Testis (tissue), 3 donors: ENCODE measurements around the gene SPOCD1. TPM values are rescaled to one million over a fixed set of nuclear protein-coding genes. Genes with fewer than 3 reads are reported as not detected.

Experiments
- DNase-seq: peaks from one replicate; pipeline ENCODE4 v3.0.0-alpha.2; 2019
- H3K27ac ChIP-seq, 2 donors: fragments of 200-600 bp; sonication (generic); one replicate each; pipeline ENCODE4 v1.5.1; 2019
- H3K27me3 ChIP-seq: fragments of 200-600 bp; sonication (generic); one replicate; pipeline ENCODE4 v1.5.1; 2019
- H3K36me3 ChIP-seq: fragments of 200-600 bp; sonication (generic); one replicate; pipeline ENCODE4 v1.5.1; 2017; ENCODE audit warnings: low read depth; ENCODE audit errors: missing control alignments
- H3K4me1 ChIP-seq: fragments of 200-600 bp; sonication (generic); one replicate; pipeline ENCODE4 v1.5.1; 2019
- H3K4me3 ChIP-seq, 2 donors: fragments of 200-600 bp; sonication (generic); one replicate each; pipeline ENCODE4 v1.5.1; 2017 to 2019
- H3K9me3 ChIP-seq: fragments of 200-600 bp; sonication (generic); one replicate; pipeline ENCODE4 v1.5.1; 2017
- POLR2A ChIP-seq: fragments of 450-650 bp; IDR thresholded peaks from one replicate; pipeline ENCODE4 v1.6.1; 2017; ENCODE audit warnings: antibody characterized with exemption, mild to moderate bottlenecking, moderate library complexity
- WGBS, 2 donors: methylation state at CpG; one replicate each; pipeline ENCODE4 v1.1.5; 2018; 5-methylcytosine and 5-hydroxymethylcytosine counted together
- intact Hi-C: fragments of 100-400 bp; cut with DNase I; formaldehyde crosslinking; loops from one replicate; pipeline ENCODE4 v1.15.1; 2023; ENCODE audit warnings: low total_unique reads
- polyA plus RNA-seq: library from polyadenylated mRNA; stranded (reverse); fragments of 350-450 nt; fragmentation: Illumina TruSeq; extraction: RNeasy Lipid Tissue Mini Kit (QIAGEN cat#74804); gene quantifications from one replicate; pipeline ENCODE4 v1.2.3, GENCODE V29; 2014; ENCODE audit warnings: low read depth, low replicate concordance; ENCODE audit not compliant: insufficient read depth
- total RNA-seq, 2 donors: library from RNA; depleted of rRNA; stranded (reverse); fragments of >200 nt; gene quantifications; one replicate each; pipeline ENCODE4 v1.2.3, GENCODE V29; 2016
- TF ChIP-seq, protein P1 (sequence below), 3 experiments: fragments of 450-650 bp in 2 of 3; fragments of 200-600 bp in 1 of 3; sonication (generic) in 1 of 3; IDR thresholded peaks; one replicate each; pipeline ENCODE4 v1.5.1; 2016 to 2019; ENCODE audit warnings: antibody characterized with exemption in 3 of 3, mild to moderate bottlenecking in 2 of 3, moderate library complexity in 1 of 3

The SPOCD1 gene
- total and polyA plus RNA-seq, 3 donors from 2014 or later: 22.0 to 36.0 (median 32.0) TPM

DNA sequence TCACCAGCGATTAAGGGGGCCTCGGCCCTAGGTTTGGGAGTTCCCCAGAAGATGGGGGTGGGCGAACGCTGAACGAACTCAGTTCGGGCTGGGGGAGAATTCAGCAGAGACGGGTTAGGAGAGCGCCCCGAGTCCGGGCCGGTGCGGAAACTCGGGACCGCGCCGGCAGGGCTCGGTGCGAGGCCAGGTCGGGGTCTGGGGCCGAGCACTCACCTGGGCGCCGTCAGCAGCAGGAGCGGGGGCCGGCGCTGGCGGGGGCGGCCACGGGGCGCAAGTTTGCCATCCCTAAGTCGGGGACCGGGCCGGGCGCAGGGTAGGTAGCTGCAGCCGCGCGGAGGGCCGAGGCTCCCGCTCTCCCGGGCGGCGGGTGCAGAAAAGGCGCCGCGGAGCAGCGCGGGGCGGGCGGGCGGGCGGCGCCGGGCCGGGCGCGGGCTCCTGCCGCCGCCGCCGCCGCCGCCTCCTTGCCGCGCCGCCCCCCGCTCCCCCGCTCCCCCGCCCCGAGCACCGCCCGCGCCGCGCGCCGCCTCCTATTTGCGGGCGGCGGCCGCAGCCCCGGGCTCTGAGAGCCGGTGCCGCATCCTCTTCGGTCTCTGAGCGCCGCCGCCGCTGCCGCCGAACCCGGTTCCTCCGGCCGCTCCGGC is 52.0 kb downstream of the SPOCD1 start:
- Histone ChIP-seq H3K36me3 (no peaks in the 10 kb centered on the region), H3K27ac (no peak overlapping the region), H3K4me3 (peak overlapping the region; percentile 29 to 56), H3K27me3 (no peaks in the 10 kb centered on the region), H3K9me3 (no peaks in the 10 kb centered on the region), H3K4me1 (peaks cover 28% of the 10 kb centered on the region)
- DNase-seq: no peak
- TF ChIP-seq POLR2A: no peak
- TF ChIP-seq, protein P1, sequence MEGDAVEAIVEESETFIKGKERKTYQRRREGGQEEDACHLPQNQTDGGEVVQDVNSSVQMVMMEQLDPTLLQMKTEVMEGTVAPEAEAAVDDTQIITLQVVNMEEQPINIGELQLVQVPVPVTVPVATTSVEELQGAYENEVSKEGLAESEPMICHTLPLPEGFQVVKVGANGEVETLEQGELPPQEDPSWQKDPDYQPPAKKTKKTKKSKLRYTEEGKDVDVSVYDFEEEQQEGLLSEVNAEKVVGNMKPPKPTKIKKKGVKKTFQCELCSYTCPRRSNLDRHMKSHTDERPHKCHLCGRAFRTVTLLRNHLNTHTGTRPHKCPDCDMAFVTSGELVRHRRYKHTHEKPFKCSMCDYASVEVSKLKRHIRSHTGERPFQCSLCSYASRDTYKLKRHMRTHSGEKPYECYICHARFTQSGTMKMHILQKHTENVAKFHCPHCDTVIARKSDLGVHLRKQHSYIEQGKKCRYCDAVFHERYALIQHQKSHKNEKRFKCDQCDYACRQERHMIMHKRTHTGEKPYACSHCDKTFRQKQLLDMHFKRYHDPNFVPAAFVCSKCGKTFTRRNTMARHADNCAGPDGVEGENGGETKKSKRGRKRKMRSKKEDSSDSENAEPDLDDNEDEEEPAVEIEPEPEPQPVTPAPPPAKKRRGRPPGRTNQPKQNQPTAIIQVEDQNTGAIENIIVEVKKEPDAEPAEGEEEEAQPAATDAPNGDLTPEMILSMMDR (IDR thresholded peaks at IDR 0.05): no peak
- WGBS, 2 donors: 1 to 3% methylated on average over 13 to 58 of the region's 93 CpGs
- intact Hi-C loops: no loop called here

DNA sequence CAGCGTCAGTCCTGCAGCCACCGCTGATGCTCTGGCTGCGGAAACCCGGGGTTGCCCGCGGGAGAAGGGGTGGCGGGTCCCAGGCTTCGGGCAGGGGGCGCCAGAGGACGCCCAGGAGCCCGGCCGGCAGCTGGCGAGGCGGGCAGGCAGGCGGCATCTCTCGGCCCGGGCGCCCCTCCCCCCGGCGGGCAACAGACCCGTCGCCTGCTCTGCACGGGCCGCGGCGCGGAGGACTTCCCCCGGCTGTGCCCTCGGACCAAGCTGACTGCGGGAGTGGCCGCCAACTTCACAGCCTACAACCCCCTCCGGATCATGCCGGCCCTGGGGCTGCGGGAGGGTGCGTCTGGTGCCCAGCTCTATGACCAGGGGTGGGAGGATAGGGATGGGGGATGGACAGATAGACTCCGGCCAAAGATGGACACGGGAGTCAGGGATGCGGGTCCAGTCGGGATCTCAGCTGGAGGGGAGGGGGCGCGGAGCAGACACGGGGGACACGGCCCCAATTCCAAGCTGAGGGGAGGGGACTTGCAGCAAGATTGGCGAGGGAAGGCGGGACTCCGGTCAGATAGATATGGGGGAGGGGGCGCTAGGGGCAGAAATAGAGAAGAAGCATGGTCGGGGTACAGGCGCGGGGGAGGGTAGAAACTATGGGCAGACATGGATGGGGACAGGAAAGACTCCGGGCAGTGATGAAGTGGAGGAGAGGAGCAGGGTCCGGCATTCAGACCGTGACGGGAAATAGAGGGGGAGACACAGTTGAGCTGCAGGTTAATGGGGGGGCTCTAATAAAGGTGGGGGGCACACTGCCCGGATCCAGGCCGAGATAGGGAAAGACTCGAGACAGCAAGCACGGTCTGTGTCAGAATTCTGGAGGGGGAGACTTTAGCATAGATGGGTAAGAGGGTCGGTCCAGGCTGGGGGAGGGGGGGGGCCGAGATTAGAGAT is 52.8 kb downstream of the SPOCD1 start:
- H3K27me3 ChIP-seq: no peaks in the 10 kb centered on the region
- DNase-seq: peak; percentile 66
- peaks cover 28% of the 10 kb centered on the region for H3K4me1 ChIP-seq
- no peak overlapping the region for H3K27ac ChIP-seq
- WGBS, 2 donors: 1 to 2% methylated on average over 25 to 41 of the region's 60 CpGs
- no peaks in the 10 kb centered on the region for H3K36me3 ChIP-seq
- H3K4me3 ChIP-seq: peak overlapping the region in 1 of 2 donors; percentile 56
- intact Hi-C loops: no loop called here
- H3K9me3 ChIP-seq: no peaks in the 10 kb centered on the region
- TF ChIP-seq, protein P1 (IDR thresholded peaks at IDR 0.05): peak; percentile 24 to 38 (median 38)
- no peak for TF ChIP-seq POLR2A

- 38 to 48% methylated on average over 3 to 7 of the region's 7 CpGs for WGBS, 2 donors
- H3K4me3 ChIP-seq: no peak overlapping the region
- TF ChIP-seq, protein P1 (IDR thresholded peaks at IDR 0.05): no peak
- no peak for TF ChIP-seq POLR2A
- H3K4me1 ChIP-seq: peaks cover 28% of the 10 kb centered on the region
- intact Hi-C loops: no loop called here
- H3K27me3 ChIP-seq: no peaks in the 10 kb centered on the region
- H3K9me3 ChIP-seq: no peaks in the 10 kb centered on the region
- no peaks in the 10 kb centered on the region for H3K36me3 ChIP-seq
- no peak overlapping the region for H3K27ac ChIP-seq
- DNase-seq: no peak
Measured at GRCh38 chr1:31762323-31762722, 53.5 kb downstream of the SPOCD1 start.

DNA sequence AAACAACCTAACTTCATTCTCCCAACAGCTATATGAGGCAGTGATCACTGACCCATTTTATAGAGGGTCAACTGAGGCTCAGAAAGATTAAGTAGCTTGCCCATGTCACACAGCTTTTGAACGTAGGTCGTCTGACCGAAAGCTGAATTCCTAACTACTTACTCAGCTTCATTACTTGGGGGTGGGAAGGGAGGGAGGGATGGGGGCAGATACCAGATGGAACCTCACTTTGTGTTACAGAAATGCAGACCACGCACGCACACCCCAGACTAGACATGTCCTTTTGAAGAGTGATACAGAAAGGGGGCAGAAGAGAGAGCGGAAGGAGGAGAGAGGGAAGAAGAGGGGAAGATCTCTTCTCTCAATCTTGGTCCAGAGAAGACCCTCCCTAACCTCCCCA is 53.9 kb downstream of the SPOCD1 start:
- no peaks in the 10 kb centered on the region for H3K9me3 ChIP-seq

More for the DNA sequence above, 53.9 kb downstream of the SPOCD1 start:
- DNase-seq: no peak
- Histone ChIP-seq H3K27me3 (no peaks in the 10 kb centered on the region), H3K4me3 (no peak overlapping the region), H3K4me1 (peaks cover 28% of the 10 kb centered on the region), H3K36me3 (no peaks in the 10 kb centered on the region), H3K27ac (no peak overlapping the region)
- TF ChIP-seq, protein P1 (IDR thresholded peaks at IDR 0.05): no peak
- TF ChIP-seq POLR2A: no peak
- intact Hi-C loops: no loop called here
- WGBS, 2 donors: 50 to 59% methylated on average over 6 of the region's 6 CpGs
